Measurements from ENCODE around the gene CCDC102A.

Gene CCDC102A

GRCh38 chr16:57525761-57526160 lies 10.6 kb downstream of the CCDC102A start:
- H3K36me3 Mint-ChIP-seq (ENCODE audit: low read depth) = peaks cover 32% of the 10 kb centered on the region
- peak overlapping the region in 1 of 3 experiments; percentile 18 for H3K4me3 Mint-ChIP-seq
- H3K27ac Mint-ChIP-seq = peak overlapping the region in 2 of 3 experiments; percentile 14 to 76
- H3K27me3 Mint-ChIP-seq (ENCODE audit: low read depth) = peaks cover 26% of the 10 kb centered on the region
- H3K4me1 Mint-ChIP-seq = peaks cover 14% of the 10 kb centered on the region
- no peaks in the 10 kb centered on the region for H3K9me3 Mint-ChIP-seq
- no peak for TF ChIP-seq CTCF (IDR thresholded peaks at IDR 0.05; ENCODE audit: unreplicated experiment in 3 of 3)

- H3K9me3 Mint-ChIP-seq = no peaks in the 10 kb centered on the region
- peaks cover 29% of the 10 kb centered on the region for H3K36me3 Mint-ChIP-seq (ENCODE audit: low read depth)
- no peak overlapping the region for H3K27ac Mint-ChIP-seq
- no peak overlapping the region for H3K4me3 Mint-ChIP-seq
- H3K27me3 Mint-ChIP-seq (ENCODE audit: low read depth) = peaks cover 8% of the 10 kb centered on the region
- no peaks in the 10 kb centered on the region for H3K4me1 Mint-ChIP-seq
- no peak for TF ChIP-seq CTCF (IDR thresholded peaks at IDR 0.05; ENCODE audit: unreplicated experiment in 3 of 3)
Measured at GRCh38 chr16:57522960-57523359, 13.4 kb downstream of the CCDC102A start.

- no peak overlapping the region for H3K4me3 Mint-ChIP-seq
- H3K27ac Mint-ChIP-seq = no peak overlapping the region
- no peaks in the 10 kb centered on the region for H3K27me3 Mint-ChIP-seq (ENCODE audit: low read depth)
- no peaks in the 10 kb centered on the region for H3K9me3 Mint-ChIP-seq
- H3K36me3 Mint-ChIP-seq (ENCODE audit: low read depth) = peaks cover 45% of the 10 kb centered on the region
- H3K4me1 Mint-ChIP-seq = no peaks in the 10 kb centered on the region
- TF ChIP-seq CTCF (IDR thresholded peaks at IDR 0.05; ENCODE audit: unreplicated experiment in 3 of 3) = peak; percentile 94 to 96 (median 95)
Measured at GRCh38 chr16:57519796-57520360, 16.5 kb downstream of the CCDC102A start.

- H3K9me3 Mint-ChIP-seq = no peaks in the 10 kb centered on the region
- H3K4me3 Mint-ChIP-seq = no peak overlapping the region
- peaks cover 2% of the 10 kb centered on the region for H3K27me3 Mint-ChIP-seq (ENCODE audit: low read depth)
- H3K36me3 Mint-ChIP-seq (ENCODE audit: low read depth) = peaks cover 50% of the 10 kb centered on the region
- no peak for TF ChIP-seq CTCF (IDR thresholded peaks at IDR 0.05; ENCODE audit: unreplicated experiment in 3 of 3)
- peaks cover 3% of the 10 kb centered on the region for H3K4me1 Mint-ChIP-seq
- no peak overlapping the region for H3K27ac Mint-ChIP-seq
Measured at GRCh38 chr16:57518922-57519321, 17.4 kb downstream of the CCDC102A start.

GRCh38 chr16:57518520-57518919 lies 17.9 kb downstream of the CCDC102A start:
- Mint-ChIP-seq H3K4me1 (peaks cover 7% of the 10 kb centered on the region), H3K9me3 (no peaks in the 10 kb centered on the region)

More at GRCh38 chr16:57518520-57518919, 17.9 kb downstream of the CCDC102A start:
- H3K36me3 Mint-ChIP-seq (ENCODE audit: low read depth) = peaks cover 53% of the 10 kb centered on the region
- no peak overlapping the region for H3K4me3 Mint-ChIP-seq
- no peak for TF ChIP-seq CTCF (IDR thresholded peaks at IDR 0.05; ENCODE audit: unreplicated experiment in 3 of 3)
- H3K27ac Mint-ChIP-seq = no peak overlapping the region
- peaks cover 3% of the 10 kb centered on the region for H3K27me3 Mint-ChIP-seq (ENCODE audit: low read depth)

Data from nephron (organoid).